ENCODE data around the gene DPH5. TPM values are rescaled to one million over a fixed set of nuclear protein-coding genes. Genes with fewer than 3 reads are reported as not detected.
"Not testable (repeated sequence)": the region's sequence is repeated elsewhere in the genome, so short reads cannot be mapped to it uniquely, and the experiment has no call there.

DPH5 gene
- total and polyA plus RNA-seq, 10 of the 15 experiments (the other 5 are each of a cell fraction or from before 2014, with no cell fraction given), result 44.1 to 95.7 (median 66.4) TPM

DNA sequence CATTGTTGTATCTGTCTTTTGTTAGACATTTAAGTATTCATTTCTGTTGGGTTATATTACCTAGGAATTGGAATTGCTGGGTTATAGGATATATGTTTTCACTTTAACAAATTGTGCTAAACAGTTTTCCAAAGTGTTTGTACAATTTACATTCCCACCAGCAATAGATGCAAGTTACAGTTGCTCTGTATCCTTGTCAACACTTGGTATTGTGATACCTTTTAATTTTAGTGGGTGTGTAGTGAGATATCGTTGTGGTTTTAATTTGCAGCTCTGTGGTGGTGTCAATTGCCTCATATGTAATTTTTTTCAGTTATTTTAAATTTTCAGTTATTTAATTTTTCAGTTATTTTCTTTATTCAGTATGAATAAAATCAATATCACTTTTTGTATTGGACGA, 7.4 kb upstream of the DPH5 start:
- Histone ChIP-seq H3K27ac (ENCODE audit: control insufficient read depth, insufficient read depth) (no peak overlapping the region), H3K9me3 (replicated peaks; ENCODE audit: control insufficient read depth, insufficient read depth, low read length) (peaks cover 2% of the 10 kb centered on the region; the same call in 2 of the 3 replicates), H3K9ac (ENCODE audit: control insufficient read depth, insufficient read depth, low read length) (no peak overlapping the region), H3K79me2 (ENCODE audit: control insufficient read depth, insufficient read depth, low read length) (peaks cover 27% of the 10 kb centered on the region), H3K27me3 (replicated peaks in 1 of 2; ENCODE audit: control insufficient read depth in 2 of 2, insufficient read depth in 2 of 2, low read length in 1 of 2) (no peaks in the 10 kb centered on the region), H3K4me3 (no peak overlapping the region), H3K36me3 (ENCODE audit: control insufficient read depth in 2 of 2, insufficient read depth in 2 of 2, low read length in 1 of 2) (no peaks in the 10 kb centered on the region), H3K4me2 (ENCODE audit: control insufficient read depth, insufficient read depth) (no peak overlapping the region), H3K4me1 (ENCODE audit: control insufficient read depth, insufficient read depth, low read length) (peaks cover 14% of the 10 kb centered on the region), H2AFZ (ENCODE audit: control insufficient read depth, low read depth, low read length) (no peak overlapping the region), H4K20me1 (ENCODE audit: control insufficient read depth, insufficient read depth) (no peaks in the 10 kb centered on the region)
- ChIA-PET CTCF (no interaction called here), POLR2A (interaction anchor here (0.6 kb wide), 1 partner anchor 765 kb away, joined by 3 read pairs; no protein-coding TSS in a partner anchor), RAD21 (ENCODE audit: unreplicated experiment) (no interaction called here), SMC1A (ENCODE audit: uncharacterized antibody, unreplicated experiment) (no interaction called here)
- intact Hi-C loops (cut with micrococcal nuclease; ENCODE audit: unreplicated experiment), result no loop called here
- in situ Hi-C loops (cut with MboI), result no loop called here
- DNase-seq (ENCODE audit: low read depth, low spot score) (no peak), FAIRE-seq (no peak), ATAC-seq (no peak)
- BruUV-seq (replicated peaks), result no TSS peak
- no peak for TF ChIP-seq YBX1 (IDR thresholded peaks at IDR 0.05)
- TF ChIP-seq IKZF1 (conservative IDR thresholded peaks at IDR 0.05), result no peak
- no peak for TF ChIP-seq TCF7 (IDR thresholded peaks at IDR 0.05; ENCODE audit: borderline replicate concordance)
- TF ChIP-seq EP300 (IDR thresholded peaks at IDR 0.05; ENCODE audit: borderline replicate concordance in 1 of 2, control insufficient read depth in 1 of 2, low read depth in 2 of 2, low read length in 2 of 2), result no peak
- TF ChIP-seq CBX3 (IDR thresholded peaks at IDR 0.05; ENCODE audit: borderline replicate concordance, low read depth), result no peak
- no peak for TF ChIP-seq ETV6 (conservative IDR thresholded peaks at IDR 0.05 in 1 of 2, IDR thresholded peaks at IDR 0.05 in 1 of 2; ENCODE audit: borderline replicate concordance in 1 of 2, low read depth in 1 of 2)
- TF ChIP-seq HDGF (IDR thresholded peaks at IDR 0.05), result no peak
- TF ChIP-seq, protein P1, sequence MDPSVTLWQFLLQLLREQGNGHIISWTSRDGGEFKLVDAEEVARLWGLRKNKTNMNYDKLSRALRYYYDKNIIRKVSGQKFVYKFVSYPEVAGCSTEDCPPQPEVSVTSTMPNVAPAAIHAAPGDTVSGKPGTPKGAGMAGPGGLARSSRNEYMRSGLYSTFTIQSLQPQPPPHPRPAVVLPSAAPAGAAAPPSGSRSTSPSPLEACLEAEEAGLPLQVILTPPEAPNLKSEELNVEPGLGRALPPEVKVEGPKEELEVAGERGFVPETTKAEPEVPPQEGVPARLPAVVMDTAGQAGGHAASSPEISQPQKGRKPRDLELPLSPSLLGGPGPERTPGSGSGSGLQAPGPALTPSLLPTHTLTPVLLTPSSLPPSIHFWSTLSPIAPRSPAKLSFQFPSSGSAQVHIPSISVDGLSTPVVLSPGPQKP (IDR thresholded peaks at IDR 0.05; ENCODE audit: low read depth, low read length), result no peak
- no peak for TF ChIP-seq IKZF2 (IDR thresholded peaks at IDR 0.05)
- TF ChIP-seq, protein P2, sequence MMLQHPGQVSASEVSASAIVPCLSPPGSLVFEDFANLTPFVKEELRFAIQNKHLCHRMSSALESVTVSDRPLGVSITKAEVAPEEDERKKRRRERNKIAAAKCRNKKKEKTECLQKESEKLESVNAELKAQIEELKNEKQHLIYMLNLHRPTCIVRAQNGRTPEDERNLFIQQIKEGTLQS (IDR thresholded peaks at IDR 0.05; ENCODE audit: borderline replicate concordance, extremely low read depth, low read depth, low read length), result no peak
- no peak for TF ChIP-seq NFYB (IDR thresholded peaks at IDR 0.05; ENCODE audit: insufficient read depth, low read depth, low read length)
- no peak for TF ChIP-seq RAD51 (IDR thresholded peaks at IDR 0.05)
- 91% methylated on average over 2 of the region's 2 CpGs for WGBS (ENCODE audit: insufficient coverage, insufficient replicate concordance, low lambda C conversion rate, missing lambda C conversion rate)

DNA sequence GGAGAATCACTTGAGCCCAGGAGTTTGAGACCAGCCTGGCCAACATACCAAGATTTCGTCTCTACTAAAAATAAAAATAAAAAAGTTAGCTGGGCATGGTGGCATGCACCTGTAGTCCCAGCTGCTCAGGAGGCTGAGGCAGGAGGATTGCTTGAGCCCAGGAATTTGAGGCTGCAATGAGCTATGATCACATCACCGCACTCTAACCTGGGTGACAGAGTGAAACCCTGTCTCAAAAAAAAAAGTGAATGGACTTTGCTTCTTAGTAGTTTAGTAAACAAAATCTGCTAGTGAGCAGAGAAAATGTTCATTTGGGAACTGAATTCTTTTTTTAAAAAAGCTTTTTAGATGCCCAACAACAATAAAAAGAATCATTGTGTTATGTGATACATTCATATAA, 6.5 kb upstream of the DPH5 start:
- DNase-seq (ENCODE audit: low read depth, low spot score); in situ Hi-C loops (cut with MboI); SMC1A ChIA-PET (ENCODE audit: uncharacterized antibody, unreplicated experiment); H3K9me3 ChIP-seq (replicated peaks; ENCODE audit: control insufficient read depth, insufficient read depth, low read length); intact Hi-C loops (cut with micrococcal nuclease; ENCODE audit: unreplicated experiment); POLR2A ChIA-PET; H3K4me2 ChIP-seq (ENCODE audit: control insufficient read depth, insufficient read depth); FAIRE-seq; H2AFZ ChIP-seq (ENCODE audit: control insufficient read depth, low read depth, low read length); H3K36me3 ChIP-seq (ENCODE audit: control insufficient read depth in 2 of 2, insufficient read depth in 2 of 2, low read length in 1 of 2); H3K4me3 ChIP-seq; H4K20me1 ChIP-seq (ENCODE audit: control insufficient read depth, insufficient read depth); RAD21 ChIA-PET (ENCODE audit: unreplicated experiment); BruUV-seq (replicated peaks); H3K27me3 ChIP-seq (replicated peaks in 1 of 2; ENCODE audit: control insufficient read depth in 2 of 2, insufficient read depth in 2 of 2, low read length in 1 of 2); H3K27ac ChIP-seq (ENCODE audit: control insufficient read depth, insufficient read depth); ATAC-seq; H3K9ac ChIP-seq (ENCODE audit: control insufficient read depth, insufficient read depth, low read length): not testable (repeated sequence)
- H3K79me2 ChIP-seq (ENCODE audit: control insufficient read depth, insufficient read depth, low read length), result peaks cover 36% of the 10 kb centered on the region
- peaks cover 18% of the 10 kb centered on the region for H3K4me1 ChIP-seq (ENCODE audit: control insufficient read depth, insufficient read depth, low read length)
- CTCF ChIA-PET, result interaction anchor here (1.0 to 1.2 kb wide), 3 partner anchors 14 to 124 kb away, joined by 3 read pairs; no protein-coding TSS in a partner anchor
- 93% methylated on average over 2 of the region's 2 CpGs for WGBS (ENCODE audit: insufficient coverage, insufficient replicate concordance, low lambda C conversion rate, missing lambda C conversion rate)

All from GM12878 (cell line).